HG02981 (cell line): ENCODE results near the gene AMOTL1.
"Not testable (repeated sequence)": the region's sequence is repeated elsewhere in the genome, so short reads cannot be mapped to it uniquely, and the experiment has no call there.

Source experiments
- ATAC-seq: cut with Tn5 transposase; IDR thresholded peaks from one replicate; pipeline ENCODE4 v1.9.1; 2021; ENCODE audit warnings: mild to moderate bottlenecking, moderate library complexity; ENCODE audit not compliant: unreplicated experiment

Gene AMOTL1

DNA sequence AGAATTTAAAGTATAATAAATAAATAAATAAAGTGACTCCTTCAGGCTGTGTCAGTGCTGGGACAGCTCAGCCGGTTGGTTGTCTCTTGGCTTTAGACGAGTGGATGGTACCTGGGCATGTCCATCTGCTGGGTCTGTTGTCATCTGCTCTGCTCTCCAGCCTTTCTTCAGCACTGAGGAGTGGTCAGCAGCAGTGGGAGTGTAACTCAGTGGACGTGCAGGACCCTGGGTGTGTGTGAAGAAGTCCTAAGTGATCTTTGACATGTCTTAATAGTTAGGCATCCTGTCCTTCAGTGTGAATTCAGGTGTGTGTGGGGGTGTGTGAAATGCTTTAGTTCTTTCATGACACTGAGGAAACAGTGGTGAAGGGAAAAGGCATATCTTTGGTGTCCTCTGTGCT, 24.3 kb downstream of the AMOTL1 start:
- ATAC-seq, result no peak

DNA sequence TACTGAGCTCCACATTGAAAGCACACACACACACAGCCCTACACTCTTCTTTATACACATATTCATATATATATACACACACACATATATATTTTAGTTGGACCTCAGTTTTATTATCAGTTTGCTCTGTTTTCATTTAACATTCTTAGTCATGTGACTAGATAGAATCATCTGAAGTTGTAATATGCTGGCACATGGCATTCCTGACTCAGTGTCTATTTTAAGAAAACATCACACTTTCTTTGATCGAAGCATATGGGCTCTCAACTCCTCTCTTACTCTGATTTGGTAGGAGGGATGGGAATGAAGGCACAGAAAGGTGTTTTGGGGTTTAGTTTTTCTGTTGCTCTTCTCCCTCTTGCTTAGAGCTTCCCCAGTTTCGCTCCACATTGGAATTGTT, 24.8 kb downstream of the AMOTL1 start:
- no peak for ATAC-seq

DNA sequence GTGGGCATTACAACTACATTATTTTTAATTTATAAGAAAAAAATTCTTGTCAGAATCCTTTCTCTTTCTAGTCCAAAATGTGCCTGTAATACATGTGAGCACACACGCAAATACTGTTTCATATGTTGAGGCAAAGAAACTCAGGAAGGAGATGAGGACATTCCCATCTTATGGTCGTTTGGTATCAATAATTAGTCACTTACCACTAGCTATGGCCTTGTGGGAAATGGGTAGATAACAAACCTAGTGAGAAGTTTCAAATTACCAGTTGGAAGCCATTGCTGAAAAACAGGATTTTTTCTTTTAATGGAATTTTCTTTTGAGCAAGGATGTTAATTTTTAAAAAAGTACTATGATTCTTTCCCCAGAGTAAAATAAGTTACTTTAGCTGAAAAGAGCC, 25.7 kb downstream of the AMOTL1 start:
- ATAC-seq, result no peak

DNA sequence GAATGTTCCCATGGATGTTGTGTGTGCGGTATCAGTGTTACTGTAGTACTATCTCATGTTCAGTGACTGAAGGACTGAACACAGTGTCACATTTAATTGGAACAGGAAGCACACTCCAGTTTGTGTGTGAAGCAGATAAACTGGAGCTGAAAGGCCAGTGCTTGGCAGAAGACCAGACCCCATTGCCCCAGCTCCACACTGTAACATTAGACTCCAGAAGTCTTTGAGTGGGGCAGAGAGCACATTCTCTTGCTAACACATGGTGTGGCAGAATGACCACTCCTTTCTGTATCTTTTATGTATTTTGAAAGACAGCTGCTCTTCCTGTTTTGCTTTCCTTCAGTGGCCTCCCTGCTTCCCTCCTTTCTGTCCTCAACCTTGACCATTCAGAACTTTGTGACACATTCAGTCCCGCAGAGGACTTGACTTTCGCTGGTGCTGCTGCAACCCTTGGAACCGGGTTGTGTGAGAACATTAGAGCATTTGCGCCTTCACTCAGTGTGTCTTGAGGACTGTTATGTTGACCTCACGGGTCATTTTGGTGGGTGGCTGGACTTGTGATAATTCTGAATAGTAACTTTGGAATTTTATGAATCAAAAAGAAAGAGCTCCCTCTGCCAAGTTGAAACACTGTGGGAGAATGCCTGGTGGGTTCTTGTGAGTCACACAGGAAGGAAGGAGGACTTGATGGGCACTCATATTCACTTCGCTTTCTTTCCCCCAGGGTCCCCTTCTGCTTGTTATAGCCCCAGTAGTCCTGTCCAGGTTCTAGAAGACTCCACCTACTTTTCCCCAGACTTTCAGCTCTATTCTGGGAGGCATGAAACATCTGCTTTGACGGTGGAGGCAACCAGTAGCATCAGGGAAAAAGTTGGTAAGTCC, 26.4 kb downstream of the AMOTL1 start:
- ATAC-seq, result no peak

DNA sequence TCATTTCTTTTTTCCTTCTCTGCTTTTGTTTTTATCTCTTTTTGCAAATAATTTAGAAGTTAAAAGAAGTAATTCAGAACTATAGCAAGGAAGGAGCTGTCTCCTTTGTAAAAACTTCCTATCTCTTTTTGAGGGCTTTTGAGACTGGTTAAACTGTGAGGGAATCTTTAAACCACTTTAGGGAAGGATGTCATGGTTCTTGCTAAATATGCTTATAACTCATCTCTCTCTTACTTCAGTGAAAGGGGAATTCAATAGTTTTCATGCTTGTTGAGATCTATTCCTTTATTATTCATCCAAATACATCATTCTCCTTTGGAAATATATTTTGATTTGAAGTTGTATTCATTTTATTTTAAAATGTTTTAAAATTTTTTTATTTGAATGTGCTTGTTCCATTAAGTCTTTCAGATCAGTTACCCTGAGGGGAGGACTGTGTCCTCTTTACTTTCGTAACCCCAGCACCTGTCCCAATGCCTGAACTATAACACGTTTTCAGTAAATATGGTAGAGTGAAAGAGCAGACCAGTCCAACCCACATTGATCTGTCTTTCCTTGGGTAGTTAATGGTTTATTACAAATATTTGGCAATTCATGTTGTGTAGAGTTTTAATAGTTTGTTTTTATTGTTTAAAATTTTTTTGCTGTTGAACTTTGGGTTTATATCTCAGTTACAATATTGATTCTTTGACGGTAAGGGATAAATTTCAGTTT, 27.5 kb downstream of the AMOTL1 start:
- ATAC-seq, result no peak

DNA sequence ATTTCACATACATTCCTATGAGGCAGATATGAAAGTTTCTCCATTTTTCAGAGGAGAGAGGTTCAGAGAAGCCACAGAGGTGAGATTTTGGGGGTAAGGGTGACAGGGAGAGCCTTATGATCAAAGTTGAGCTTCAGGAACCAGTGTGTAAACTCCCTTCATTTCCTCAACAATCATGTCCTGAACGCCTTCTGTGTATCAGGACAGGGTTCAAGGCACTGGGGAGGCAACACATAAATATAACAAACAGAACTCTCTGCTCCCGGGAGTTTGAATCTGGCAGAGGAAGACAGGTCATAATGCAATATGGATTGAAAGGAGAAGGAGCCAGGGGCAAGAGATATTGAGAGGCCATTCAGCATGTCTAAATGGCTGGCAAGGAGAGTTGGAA, 28.0 kb downstream of the AMOTL1 start:
- no peak for ATAC-seq

DNA sequence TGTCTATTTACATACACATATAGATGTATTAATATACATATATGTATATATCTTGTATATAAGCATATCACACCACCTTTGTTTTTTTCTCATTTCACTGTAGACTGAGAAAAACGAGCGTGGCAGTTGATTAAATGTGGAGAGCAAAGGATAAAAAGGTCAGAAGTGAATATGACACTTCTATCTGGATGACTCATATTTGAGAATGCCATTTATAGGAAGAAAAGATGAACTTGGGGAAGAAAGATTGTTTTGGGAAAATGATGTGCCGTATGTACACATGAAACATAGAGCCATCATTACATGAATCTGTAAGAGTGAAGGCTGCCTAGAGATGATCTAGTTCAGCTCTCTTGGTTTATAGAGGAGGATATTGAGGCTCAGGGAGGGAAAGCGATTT, 28.7 kb downstream of the AMOTL1 start:
- ATAC-seq, result no peak

DNA sequence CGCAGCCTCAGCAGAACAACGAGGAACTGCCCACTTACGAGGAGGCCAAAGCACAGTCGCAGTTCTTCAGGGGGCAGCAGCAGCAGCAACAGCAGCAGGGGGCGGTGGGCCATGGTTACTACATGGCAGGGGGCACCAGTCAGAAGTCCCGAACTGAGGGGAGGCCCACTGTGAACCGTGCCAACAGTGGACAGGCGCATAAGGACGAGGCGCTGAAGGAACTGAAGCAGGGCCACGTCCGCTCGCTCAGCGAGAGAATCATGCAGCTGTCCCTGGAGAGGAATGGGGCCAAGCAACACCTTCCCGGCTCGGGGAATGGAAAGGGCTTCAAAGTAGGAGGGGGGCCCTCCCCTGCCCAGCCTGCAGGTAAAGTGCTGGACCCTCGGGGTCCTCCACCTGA, 31.6 kb downstream of the AMOTL1 start:
- no peak for ATAC-seq

DNA sequence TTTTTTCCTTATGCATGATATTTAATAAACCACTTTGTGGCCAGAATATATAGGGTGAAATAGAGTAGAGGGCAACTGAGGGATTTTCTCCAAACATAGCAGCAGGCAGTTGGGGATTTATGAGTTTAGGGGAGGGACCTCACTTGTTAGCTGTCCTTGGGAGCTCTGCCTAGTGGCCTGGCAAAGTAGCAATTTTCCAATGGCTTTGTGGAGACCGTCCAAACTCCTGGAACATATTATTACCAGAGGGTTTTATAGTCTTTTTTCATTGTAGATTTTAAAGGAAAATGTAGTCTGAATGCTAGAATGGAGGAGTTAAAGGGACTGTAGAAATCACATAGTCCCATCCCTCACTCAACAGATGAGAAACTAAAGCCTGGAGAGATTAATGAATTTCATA, 32.3 kb downstream of the AMOTL1 start:
- ATAC-seq, result no peak

DNA sequence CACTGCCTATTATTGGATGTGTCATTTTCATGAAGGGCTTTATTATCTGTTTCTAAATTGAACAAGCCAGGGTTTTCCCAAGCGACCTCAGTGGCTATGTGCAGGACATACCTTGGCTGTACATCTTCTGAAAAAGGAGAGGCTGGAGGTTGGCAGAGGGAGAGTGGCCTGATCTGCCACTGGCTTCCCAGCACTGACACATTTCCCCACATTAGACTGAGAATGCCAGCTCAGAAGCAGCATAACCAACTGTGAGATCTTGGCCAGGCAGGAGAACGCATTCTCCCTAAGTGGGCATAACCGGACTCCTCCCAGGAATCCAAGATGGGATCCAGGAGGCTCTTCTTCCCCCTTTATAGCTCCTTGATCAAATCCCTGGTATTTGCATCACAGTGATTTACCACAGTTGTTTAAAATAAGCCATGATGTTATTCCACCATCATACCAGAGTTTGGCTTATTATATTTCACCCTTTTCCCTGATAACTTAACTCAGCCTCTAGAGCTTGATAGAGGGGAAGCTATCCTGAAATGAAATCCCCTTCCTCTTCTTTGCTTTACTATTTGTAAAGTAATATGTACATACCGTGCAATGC, 33.8 kb downstream of the AMOTL1 start:
- no peak for ATAC-seq

DNA sequence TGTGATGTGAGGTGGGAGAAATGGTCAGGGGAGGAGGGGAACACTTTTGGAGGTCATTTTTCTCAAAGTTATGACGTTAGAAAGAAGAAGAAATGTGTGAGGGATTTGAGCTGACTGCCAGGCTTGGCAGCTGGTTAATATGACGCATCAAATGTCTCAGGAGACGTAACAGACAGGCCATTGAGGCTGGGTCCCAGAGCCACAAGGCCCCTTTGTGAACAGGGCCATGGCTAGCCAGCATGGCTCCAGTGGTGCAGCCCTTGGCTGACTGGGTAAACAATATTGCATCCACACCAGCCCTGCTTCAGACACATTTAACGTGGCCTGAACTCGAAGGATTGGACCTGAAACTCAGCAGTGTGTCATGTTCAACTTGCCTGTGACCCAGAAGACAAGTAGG, 34.3 kb downstream of the AMOTL1 start:
- ATAC-seq, result no peak

DNA sequence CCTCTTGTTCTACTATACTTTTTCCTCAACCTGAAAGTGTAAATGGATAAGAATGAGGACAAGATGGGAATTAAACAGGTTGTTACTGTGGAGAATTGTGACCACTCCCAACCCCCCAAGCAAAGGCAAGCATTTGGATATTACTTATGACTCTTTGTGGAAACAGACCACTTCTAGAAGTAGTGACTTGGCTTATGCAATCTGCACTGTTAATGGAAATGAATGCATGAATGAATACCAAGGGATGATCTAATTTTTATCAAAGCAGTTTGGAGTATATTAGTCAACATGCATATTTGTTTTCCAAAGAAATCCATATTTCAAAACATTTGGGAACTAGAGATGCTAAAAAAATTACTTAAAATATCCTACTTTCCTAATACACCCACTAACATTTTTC, 35.3 kb downstream of the AMOTL1 start:
- ATAC-seq, result no peak

DNA sequence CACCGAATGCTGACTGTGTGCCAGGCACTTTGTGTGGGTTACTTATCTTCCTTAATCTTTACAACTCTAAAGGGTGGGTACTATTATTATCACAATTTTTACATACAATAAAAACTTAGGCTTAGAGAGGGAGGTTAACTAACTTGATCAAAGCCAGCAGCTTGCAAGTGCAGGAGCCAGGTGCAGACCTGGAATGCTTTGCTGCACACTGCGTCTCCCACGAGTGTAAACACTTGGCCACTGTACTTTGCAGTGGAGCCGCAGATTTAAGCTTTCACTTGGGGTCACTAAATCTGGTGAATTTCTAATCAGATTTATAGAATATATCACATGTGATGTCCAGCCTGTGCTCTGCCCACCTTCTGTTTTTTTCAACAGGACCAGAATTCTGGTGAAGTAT, 36.7 kb downstream of the AMOTL1 start:
- no peak for ATAC-seq

DNA sequence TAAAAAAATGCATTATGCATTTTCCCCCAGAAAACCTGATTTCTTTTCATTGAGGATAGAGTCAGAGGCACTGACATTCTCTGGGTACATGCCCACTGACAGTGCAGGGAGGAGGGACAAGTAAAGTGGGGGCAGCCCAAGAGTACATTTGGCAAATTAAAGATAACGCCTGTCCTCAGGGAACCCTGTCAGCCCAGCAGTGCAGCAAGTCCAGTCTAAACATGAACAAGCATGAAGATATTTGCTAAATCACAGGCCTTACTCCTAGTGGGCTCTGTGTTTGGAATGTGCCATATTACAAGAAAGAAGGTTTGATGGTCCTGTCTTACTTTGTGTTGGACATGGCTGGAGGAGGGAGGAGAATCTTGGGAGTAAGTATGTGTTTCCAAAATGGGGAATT, 37.9 kb downstream of the AMOTL1 start:
- ATAC-seq, result no peak

DNA sequence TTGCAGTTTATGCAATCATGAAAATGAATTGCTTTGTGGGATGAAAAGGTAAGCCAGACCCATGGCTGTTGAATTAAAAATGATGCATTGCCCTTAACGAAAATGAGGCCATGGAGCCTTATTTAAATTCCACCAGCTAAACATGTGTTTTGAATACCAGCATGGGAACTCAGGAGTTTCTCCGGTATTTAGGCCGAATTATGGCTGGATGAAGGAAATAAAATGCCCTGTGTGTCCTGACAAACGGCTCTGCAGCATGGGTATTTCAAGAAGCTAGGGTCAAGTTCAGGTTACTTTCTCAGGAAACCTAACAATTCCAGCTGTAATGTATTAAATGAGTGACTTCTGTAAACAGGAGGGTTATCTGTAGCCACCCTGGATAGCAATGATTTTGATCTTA, 38.3 kb downstream of the AMOTL1 start:
- ATAC-seq, result no peak

DNA sequence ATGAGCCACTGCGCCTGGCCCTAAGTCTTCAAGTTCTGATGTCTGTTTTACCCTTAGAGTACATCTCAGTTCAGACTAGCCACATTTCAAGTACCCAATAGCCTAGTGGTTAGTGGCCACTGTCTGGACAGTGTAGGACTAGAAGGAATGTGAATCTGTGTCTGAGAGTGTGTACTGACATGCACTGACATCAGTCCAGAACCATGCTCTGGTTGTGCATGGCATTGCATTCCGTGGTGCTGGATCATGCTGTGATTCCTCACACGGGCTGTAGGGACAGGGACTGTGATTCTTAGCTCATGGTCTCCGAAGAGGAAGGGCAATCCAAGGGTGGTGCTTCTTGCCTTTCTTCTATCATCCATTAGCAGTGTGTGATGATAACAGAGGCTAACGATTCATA, 41.1 kb downstream of the AMOTL1 start:
- ATAC-seq, result no peak

DNA sequence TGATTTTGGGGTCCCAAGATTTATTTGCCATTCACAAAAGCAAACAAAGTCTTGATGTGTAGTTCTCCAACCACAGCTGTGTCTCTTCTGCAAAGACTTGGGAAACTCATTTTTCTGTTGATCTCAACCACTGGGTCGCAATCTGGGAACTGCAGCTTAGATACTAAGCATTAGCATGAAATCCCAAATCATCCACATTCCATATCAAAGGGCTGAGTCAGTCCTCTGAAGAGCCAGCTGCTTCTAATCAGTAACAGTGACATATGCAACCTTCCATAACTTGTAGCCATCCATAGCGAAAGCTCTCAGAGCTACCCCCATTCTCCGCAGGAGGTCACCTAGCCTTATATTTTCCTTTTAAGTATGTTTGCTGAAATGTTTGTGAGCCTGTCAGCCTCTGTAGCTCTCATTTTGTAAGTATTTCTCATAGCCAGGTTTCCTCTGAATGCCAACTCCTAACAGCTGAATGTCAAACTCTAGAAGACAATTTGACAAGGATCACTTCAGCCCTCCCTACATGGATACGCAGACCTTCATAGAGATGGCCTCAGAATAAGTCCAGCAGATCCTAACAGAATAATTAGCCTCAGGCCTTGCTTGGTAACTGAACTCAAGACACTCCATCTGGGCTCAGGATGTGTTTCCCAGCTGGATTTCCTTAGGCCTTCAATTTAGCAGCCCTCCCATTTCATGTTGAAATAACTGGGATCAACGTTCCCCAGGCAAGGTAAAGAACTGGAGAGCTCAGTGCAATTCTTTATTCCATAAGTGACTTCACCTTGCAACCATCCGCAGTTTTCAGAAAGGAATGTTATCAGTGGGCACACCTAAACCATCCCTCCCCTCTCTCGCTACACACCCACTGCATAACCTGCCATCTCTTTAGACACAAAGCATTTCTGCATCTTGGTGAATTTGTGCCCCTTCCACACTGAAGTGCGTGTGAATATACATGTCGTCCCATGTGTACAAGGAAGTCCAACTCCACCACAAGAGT, 44.9 kb downstream of the AMOTL1 start:
- not testable (repeated sequence) for ATAC-seq

DNA sequence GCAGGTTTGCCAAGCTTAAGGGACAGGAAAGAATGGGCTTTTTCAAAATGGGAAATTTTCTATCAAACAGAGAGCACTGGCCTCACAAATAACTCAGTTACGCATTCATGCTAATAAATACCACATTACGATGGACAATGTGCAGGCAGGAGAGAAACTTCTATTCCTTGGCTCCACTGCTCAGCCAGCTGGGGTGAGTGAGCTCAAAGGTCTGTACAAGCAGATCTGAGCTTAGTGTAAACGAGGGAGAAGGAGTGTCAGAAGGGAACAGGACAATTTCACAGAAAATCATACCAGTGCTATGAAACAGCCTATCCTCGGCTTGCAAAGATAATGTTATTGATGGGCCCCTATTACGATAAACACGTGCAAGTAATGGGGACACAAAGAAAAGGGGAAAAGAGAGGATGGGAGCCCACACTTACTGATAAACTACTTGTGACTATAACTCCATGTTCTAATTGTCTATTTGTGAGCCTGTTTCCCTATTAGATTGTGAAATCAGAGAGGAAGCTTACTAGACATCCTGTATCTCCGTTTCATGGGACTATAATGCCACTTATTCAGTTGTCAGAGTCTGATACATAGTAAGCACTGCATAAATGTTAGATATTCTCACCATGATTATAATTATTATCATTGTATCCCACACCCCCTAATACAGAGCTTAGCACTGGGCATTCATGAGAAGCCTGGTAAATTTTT, 46.3 kb downstream of the AMOTL1 start:
- ATAC-seq, result no peak

DNA sequence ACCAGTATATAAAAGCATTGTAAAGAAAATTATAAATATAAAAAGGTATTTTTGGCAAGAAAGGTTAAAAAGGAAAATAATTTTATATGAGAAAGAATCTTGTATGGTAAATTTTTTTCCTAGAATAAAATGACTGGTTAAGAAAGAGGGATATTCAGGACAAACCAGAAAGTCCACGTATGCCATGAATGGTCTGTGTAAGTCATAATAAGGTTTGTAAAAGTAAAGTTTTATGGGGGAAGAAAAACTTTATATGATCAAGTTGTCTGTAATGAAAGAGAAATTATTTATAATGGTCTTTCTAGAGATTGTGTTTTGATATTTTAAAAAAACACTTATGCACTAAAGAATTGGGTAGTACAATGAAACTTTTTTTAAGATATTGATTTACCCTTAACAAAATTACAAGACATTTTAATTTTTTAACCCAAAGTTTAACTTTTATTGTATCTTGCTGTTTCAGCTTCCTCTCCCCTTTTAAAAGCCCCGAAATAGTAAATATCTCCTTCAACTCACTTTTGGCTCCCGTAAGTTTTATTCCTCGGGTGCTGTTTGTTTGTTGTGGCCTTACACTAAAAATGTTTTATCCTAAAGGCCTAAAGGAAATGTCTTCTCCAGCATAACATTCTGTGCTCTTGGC, 47.7 kb downstream of the AMOTL1 start:
- no peak for ATAC-seq

DNA sequence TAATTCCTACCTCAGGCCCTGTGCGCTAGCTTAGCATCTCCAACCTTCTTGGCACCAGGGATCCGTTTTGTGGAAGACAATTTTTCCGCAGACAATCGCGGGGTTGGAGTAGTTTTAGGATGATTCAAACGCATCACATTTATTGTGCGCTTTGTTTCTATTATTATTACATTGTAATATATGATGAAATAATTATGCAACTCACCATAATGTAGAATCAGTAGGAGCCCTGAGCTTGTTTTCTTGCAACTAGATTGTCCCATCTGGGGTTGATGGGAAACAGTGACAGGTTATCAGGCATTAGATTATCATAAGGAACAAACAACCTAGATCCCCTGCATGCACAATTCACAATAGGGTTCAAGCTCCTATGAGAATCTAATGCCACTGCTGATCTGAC, 52.3 kb downstream of the AMOTL1 start:
- ATAC-seq, result no peak
